Suprapubic skin (tissue), 4 donors: ENCODE measurements around the gene MAB21L4.

ENCODE experiments used
- EP300 ChIP-seq: sonication (generic); formaldehyde crosslinking; IDR thresholded peaks from one replicate; pipeline ENCODE4 v1.6.1; 2017; ENCODE audit warnings: antibody characterized with exemption
- POLR2AphosphoS5 ChIP-seq, 3 donors: sonication (generic); formaldehyde crosslinking; IDR thresholded peaks; one replicate each; pipeline ENCODE4 v1.6.1; 2017; ENCODE audit warnings: antibody characterized with exemption in 3 of 3

DNA sequence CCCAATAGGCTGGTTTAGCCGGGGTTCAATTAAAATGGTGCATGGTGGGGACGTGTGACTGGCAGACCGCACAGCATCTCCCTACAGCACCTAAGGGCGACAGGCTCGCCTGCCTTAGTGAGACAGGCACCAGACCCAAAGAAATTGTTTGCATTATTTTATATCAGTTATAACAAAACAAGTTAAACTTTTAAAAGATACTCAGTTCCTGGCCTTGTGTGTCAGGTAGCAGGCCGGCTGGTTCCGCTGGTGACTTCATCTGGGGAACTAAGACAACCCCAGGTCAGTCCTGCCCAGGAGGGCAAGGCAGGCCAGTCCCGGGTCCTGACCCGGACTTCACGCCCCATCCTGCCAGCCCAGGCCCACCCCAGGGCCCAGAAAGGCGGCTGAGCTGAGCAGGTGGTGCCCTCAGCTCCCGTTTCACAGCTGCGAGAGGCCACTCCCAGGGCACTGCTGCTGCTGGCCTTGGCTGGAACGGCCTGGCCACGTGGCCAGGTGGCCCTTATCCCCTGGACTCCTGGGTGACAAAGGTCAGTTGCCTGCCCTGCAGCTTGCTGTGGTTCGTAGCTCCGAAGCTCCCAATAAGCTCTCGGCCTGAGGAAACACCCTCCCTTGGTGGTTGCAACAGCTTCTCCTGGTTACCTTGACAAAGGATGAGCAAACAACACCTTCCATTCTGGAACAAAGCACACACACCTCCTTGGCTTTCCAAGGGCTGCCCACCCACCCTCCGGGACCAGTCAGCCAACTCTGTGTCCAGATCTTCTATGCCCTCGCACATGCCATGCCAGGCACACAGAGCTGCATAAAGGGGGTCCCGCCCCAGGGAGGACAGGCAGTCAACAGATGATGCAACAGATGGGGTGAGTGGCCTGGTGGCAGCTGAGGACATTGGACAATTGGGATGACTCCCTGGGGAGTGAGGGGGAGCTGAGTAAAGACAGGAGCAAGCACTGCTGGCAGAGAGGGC, 38.6 kb downstream of the MAB21L4 start:
- TF ChIP-seq POLR2AphosphoS5 (IDR thresholded peaks at IDR 0.05) (no peak), EP300 (no peak)
